ENCODE measurements around the gene INTS15. TPM values are rescaled to one million over a fixed set of nuclear protein-coding genes. Genes with fewer than 3 reads are reported as not detected.

Gene INTS15
- polyA plus RNA-seq, 1 of the 3 experiments (the other 2 are of a cell fraction): 39.1 TPM

- Histone ChIP-seq H3K9me3 (no peaks in the 10 kb centered on the region), H3K27me3 (ENCODE audit: insufficient read depth) (no peaks in the 10 kb centered on the region), H3K9ac (no peak overlapping the region), H3K36me3 (replicated peaks in 1 of 2; ENCODE audit: control insufficient read depth in 1 of 2, insufficient read depth in 2 of 2, low read length in 1 of 2) (peaks cover 16 to 33% of the 10 kb centered on the region in 2 experiments), H3K27ac (ENCODE audit: low read depth in 2 of 2, low read length in 1 of 2) (no peak overlapping the region), H3K9me2 (no peaks in the 10 kb centered on the region), H4K20me1 (ENCODE audit: insufficient read depth) (no peaks in the 10 kb centered on the region; the same call in 1 of the 2 replicates), H3K4me3 (ENCODE audit: low read depth in 2 of 2, low read length in 1 of 2) (no peak overlapping the region), H3K79me2 (ENCODE audit: insufficient read depth) (no peaks in the 10 kb centered on the region), H2AFZ (ENCODE audit: low read depth) (no peak overlapping the region), H3K4me2 (no peak overlapping the region), H3K4me1 (ENCODE audit: control insufficient read depth in 1 of 2, insufficient read depth in 2 of 2, low read depth in 1 of 2, low read length in 1 of 2) (no peaks in the 10 kb centered on the region), H3F3A (replicated peaks; ENCODE audit: insufficient read depth) (no peaks in the 10 kb centered on the region)
- no peak for TF ChIP-seq TEAD4 (IDR thresholded peaks at IDR 0.05; ENCODE audit: borderline replicate concordance, insufficient read depth)
- TF ChIP-seq IRF3 (IDR thresholded peaks at IDR 0.05; ENCODE audit: low read depth, low read length): no peak
- TF ChIP-seq, protein P1, sequence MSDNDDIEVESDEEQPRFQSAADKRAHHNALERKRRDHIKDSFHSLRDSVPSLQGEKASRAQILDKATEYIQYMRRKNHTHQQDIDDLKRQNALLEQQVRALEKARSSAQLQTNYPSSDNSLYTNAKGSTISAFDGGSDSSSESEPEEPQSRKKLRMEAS (IDR thresholded peaks at IDR 0.05; ENCODE audit: low read depth): no peak
- TF ChIP-seq USF1 (IDR thresholded peaks at IDR 0.05; ENCODE audit: borderline replicate concordance, low read depth): no peak
- no peak for TF ChIP-seq GABPA (IDR thresholded peaks at IDR 0.05; ENCODE audit: low read depth)
- no peak for TF ChIP-seq MXI1 (IDR thresholded peaks at IDR 0.05; ENCODE audit: low read depth, low read length)
- TF ChIP-seq, protein P2, sequence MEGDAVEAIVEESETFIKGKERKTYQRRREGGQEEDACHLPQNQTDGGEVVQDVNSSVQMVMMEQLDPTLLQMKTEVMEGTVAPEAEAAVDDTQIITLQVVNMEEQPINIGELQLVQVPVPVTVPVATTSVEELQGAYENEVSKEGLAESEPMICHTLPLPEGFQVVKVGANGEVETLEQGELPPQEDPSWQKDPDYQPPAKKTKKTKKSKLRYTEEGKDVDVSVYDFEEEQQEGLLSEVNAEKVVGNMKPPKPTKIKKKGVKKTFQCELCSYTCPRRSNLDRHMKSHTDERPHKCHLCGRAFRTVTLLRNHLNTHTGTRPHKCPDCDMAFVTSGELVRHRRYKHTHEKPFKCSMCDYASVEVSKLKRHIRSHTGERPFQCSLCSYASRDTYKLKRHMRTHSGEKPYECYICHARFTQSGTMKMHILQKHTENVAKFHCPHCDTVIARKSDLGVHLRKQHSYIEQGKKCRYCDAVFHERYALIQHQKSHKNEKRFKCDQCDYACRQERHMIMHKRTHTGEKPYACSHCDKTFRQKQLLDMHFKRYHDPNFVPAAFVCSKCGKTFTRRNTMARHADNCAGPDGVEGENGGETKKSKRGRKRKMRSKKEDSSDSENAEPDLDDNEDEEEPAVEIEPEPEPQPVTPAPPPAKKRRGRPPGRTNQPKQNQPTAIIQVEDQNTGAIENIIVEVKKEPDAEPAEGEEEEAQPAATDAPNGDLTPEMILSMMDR (IDR thresholded peaks at IDR 0.05): no peak
- no peak for TF ChIP-seq RXRA (IDR thresholded peaks at IDR 0.05; ENCODE audit: borderline replicate concordance, low read depth)
- TF ChIP-seq YY1 (IDR thresholded peaks at IDR 0.05; ENCODE audit: low read depth): no peak
- TF ChIP-seq, protein P3, sequence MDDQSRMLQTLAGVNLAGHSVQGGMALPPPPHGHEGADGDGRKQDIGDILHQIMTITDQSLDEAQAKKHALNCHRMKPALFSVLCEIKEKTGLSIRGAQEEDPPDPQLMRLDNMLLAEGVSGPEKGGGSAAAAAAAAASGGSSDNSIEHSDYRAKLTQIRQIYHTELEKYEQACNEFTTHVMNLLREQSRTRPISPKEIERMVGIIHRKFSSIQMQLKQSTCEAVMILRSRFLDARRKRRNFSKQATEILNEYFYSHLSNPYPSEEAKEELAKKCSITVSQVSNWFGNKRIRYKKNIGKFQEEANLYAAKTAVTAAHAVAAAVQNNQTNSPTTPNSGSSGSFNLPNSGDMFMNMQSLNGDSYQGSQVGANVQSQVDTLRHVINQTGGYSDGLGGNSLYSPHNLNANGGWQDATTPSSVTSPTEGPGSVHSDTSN (IDR thresholded peaks at IDR 0.05): no peak
- no peak for TF ChIP-seq MEF2A (IDR thresholded peaks at IDR 0.05; ENCODE audit: borderline replicate concordance, low read depth)
- TF ChIP-seq TAF1 (IDR thresholded peaks at IDR 0.05; ENCODE audit: borderline replicate concordance, low read depth, low read length): no peak
- TF ChIP-seq REST (IDR thresholded peaks at IDR 0.05; ENCODE audit: low read depth, low read length): no peak
- TF ChIP-seq SIN3A (IDR thresholded peaks at IDR 0.05; ENCODE audit: borderline replicate concordance, low read depth, low read length): no peak
- no peak for TF ChIP-seq EZH2phosphoT487 (IDR thresholded peaks at IDR 0.05; ENCODE audit: borderline replicate concordance, low read depth)
- TF ChIP-seq FOXJ3 (CRISPR knock-in tag; IDR thresholded peaks at IDR 0.05): no peak
- no peak for TF ChIP-seq RCOR1 (IDR thresholded peaks at IDR 0.05; ENCODE audit: low read length)
- no peak for TF ChIP-seq FOSL2 (IDR thresholded peaks at IDR 0.05; ENCODE audit: borderline replicate concordance, low read depth)
- peak; percentile 36 for DNase-seq
- WGBS (ENCODE audit: low lambda C conversion rate): 81% methylated on average over 8 of the region's 10 CpGs
- POLR2A ChIA-PET: no interaction called here
- CTCF ChIA-PET: interaction anchor here (0.6 to 1.4 kb wide), 3 partner anchors 13 to 89 kb away, joined by 3 read pairs; partner anchors contain the start of gene ZNF316
These were observed 14.6 kb downstream of the INTS15 start for GRCh38 chr7:6604458-6604857.
